Mesothelial cell of epicardium (in vitro differentiated cells): ENCODE measurements around the gene SEBOX. TPM values are rescaled to one million over a fixed set of nuclear protein-coding genes. Genes with fewer than 3 reads are reported as not detected.

Source experiments
- DNase-seq, 2 experiments: peaks; one replicate each; pipeline ENCODE4 v3.0.0; 2021; ENCODE audit warnings: low spot score in 2 of 2; ENCODE audit not compliant: unreplicated experiment in 2 of 2
- H3K27ac Mint-ChIP-seq: 2 replicates; pipeline ENCODE4 v1.8.0; 2021; ENCODE audit warnings: mixed read lengths
- H3K27me3 Mint-ChIP-seq: 2 replicates; pipeline ENCODE4 v1.8.0; 2021; ENCODE audit warnings: low read depth, mixed read lengths
- H3K36me3 Mint-ChIP-seq: 2 replicates; pipeline ENCODE4 v1.8.0; 2021; ENCODE audit warnings: mixed read lengths
- H3K4me1 Mint-ChIP-seq: 2 replicates; pipeline ENCODE4 v1.8.0; 2021; ENCODE audit warnings: mixed read lengths
- H3K4me3 Mint-ChIP-seq: 2 replicates; pipeline ENCODE4 v1.8.0; 2021; ENCODE audit warnings: mild to moderate bottlenecking, moderate library complexity, mixed read lengths
- H3K9me3 Mint-ChIP-seq: 2 replicates; pipeline ENCODE4 v1.8.0; 2021; ENCODE audit warnings: mixed read lengths
- total RNA-seq: library from RNA; stranded (reverse); gene quantifications from 3 replicates; pipeline ENCODE4 v1.2.1, GENCODE V29; 2021
- TF ChIP-seq, protein P1 (sequence below): fragments of 200-600 bp; sonication (generic); IDR thresholded peaks from one replicate; pipeline ENCODE4 v1.5.0; 2021; ENCODE audit warnings: antibody characterized with exemption; ENCODE audit not compliant: unreplicated experiment

SEBOX gene
- total RNA-seq, 1 donor from 2014 or later: not detected

- Mint-ChIP-seq H3K27me3 (no peaks in the 10 kb centered on the region), H3K36me3 (no peaks in the 10 kb centered on the region), H3K4me1 (peaks cover 39% of the 10 kb centered on the region), H3K27ac (peak overlapping the region; percentile 93), H3K9me3 (no peaks in the 10 kb centered on the region), H3K4me3 (peak overlapping the region; percentile 80)
- no peak for DNase-seq
- TF ChIP-seq, protein P1, sequence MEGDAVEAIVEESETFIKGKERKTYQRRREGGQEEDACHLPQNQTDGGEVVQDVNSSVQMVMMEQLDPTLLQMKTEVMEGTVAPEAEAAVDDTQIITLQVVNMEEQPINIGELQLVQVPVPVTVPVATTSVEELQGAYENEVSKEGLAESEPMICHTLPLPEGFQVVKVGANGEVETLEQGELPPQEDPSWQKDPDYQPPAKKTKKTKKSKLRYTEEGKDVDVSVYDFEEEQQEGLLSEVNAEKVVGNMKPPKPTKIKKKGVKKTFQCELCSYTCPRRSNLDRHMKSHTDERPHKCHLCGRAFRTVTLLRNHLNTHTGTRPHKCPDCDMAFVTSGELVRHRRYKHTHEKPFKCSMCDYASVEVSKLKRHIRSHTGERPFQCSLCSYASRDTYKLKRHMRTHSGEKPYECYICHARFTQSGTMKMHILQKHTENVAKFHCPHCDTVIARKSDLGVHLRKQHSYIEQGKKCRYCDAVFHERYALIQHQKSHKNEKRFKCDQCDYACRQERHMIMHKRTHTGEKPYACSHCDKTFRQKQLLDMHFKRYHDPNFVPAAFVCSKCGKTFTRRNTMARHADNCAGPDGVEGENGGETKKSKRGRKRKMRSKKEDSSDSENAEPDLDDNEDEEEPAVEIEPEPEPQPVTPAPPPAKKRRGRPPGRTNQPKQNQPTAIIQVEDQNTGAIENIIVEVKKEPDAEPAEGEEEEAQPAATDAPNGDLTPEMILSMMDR: no peak
Observed at GRCh38 chr17:28319598-28319935, 45.4 kb downstream of the SEBOX start.

DNA sequence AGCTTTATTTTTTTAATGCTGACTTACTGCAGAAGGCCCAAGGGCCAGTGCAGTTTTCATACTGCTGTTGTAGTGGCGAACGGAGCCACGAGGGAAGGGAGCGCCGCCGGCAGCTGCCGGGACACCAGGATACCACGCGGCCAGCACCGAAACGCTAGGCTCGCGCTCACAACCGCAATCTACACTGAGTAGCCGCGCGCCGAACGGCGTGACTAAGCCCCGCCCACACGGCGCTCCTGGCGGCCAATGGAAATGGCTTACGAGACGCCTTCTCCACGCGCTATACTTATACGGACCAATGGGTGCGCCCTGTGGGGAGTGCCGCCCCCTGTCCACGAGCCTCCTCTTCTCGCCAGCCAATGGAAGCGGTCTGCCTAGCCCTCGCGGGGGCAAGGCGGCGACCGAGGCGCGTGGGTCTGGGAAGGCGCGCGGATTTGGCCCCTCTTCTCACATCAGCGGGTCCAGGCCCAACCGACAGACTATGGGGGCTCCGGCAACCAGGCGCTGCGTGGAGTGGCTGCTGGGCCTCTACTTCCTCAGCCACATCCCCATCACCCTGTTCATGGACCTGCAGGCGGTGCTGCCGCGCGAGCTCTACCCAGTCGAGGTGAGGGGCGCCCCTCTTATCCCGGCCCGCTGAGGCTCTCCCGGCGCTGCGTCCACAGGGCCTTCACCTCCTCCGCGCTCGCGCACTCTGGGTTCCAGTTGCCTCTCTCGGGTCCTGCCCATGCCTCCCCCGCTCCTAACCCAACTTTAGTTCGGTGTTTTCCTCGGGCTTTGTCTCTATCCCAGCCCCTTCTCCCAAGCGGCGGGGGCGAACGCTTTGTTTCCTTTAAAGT, 46.0 kb downstream of the SEBOX start, which contains the start of gene TMEM97:
TSS of gene TMEM97 (plus strand) at position 442 of the 839 bp plus-strand sequence. CDS start at position 482, 40 bp downstream.
- peaks cover 39% of the 10 kb centered on the region for H3K4me1 Mint-ChIP-seq
- peak within 1 kb of the TSS; percentile 93 for H3K27ac Mint-ChIP-seq

DNA sequence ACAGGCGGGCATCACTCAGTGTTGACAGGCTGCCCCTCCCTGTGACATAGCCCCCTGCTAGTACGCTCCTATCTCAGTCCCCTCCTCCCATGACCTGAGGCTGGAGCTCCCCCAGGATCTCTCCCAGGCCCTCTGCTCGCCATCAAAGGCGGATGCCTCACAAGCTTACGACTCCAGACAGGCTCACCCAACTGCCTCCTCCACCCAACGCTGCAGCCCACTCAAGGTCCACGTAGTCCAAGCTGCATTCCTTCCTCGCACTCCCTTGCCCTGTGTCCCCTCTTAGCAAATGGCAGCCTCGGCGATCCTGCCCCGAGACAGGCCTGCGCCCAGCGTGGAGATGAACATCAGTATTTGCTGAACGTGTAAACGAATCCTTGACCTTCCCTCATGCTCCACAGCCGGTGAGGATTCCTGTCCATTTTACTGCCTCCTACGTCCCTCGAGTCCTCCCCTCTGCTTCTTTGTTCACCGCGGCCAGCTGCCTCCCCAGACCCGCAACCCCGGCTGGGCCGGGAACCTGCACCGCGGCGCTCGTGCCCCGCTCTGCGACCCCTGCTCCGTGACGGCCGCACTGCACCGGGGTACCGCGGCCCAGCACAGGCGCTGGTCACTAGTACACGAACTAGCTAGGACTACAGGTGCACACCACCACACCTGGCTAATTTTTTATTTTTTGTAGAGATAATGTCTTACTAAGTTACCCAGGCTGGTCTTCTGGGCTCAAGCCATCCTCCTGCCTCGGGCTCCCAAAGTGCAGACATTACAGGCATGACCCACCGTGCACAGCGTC, 46.8 kb downstream of the SEBOX start:
- no peak for DNase-seq
- TF ChIP-seq, protein P1: no peak
- peak overlapping the region; percentile 93 for H3K27ac Mint-ChIP-seq
- no peaks in the 10 kb centered on the region for H3K27me3 Mint-ChIP-seq
- H3K4me3 Mint-ChIP-seq: peak overlapping the region; percentile 80
- H3K9me3 Mint-ChIP-seq: no peaks in the 10 kb centered on the region
- peaks cover 41% of the 10 kb centered on the region for H3K4me1 Mint-ChIP-seq
- no peaks in the 10 kb centered on the region for H3K36me3 Mint-ChIP-seq

More for the DNA sequence above, 46.0 kb downstream of the SEBOX start, which contains the start of gene TMEM97:
- Mint-ChIP-seq H3K4me3 (peak within 1 kb of the TSS; percentile 80), H3K9me3 (no peaks in the 10 kb centered on the region), H3K27me3 (no peaks in the 10 kb centered on the region), H3K36me3 (no peaks in the 10 kb centered on the region)
- peak; percentile 89 to 96 for DNase-seq
- TF ChIP-seq, protein P1: no peak

DNA sequence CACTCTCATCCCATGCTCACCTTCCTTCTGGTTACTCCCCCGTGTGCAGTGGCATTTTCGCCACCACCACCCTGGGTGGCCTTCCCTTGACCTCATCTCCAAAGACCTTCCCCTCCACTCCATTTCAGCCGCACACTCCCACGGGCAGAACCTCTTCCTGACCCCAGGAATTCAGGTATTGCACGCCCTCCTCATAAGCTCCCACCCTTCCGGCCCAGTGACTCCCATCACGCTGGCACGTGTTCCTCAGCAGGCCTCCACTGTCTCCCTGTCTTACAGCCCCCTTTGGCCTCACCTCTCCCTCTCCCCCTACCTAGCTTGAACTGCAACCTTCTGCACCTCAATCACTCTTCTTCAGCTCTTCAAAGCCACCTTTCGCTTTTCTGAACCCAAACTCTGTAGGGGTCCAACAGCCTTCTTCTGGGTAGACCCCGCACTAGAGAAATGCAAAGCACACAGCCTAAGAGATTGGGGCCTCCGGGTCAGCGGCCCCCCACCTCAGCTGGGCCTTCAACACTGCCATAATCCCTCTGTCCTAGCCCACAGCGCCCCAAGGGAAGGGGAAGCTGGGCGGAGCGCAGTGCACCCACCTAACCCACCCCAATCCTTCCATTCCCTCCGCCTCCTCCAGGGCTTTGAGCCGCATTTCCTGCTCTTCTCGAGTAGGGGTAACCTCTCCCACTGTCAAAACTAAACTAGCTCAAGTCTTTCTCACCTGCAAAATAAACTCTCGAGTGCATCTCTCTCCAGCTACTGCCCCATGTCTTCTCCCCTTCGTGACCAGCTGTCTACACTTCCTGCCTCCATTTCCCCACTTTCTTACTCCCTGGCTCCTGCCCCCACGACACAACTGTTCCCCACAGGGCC, 47.7 kb downstream of the SEBOX start:
- Mint-ChIP-seq H3K9me3 (no peaks in the 10 kb centered on the region), H3K27ac (no peak overlapping the region), H3K27me3 (no peaks in the 10 kb centered on the region), H3K4me1 (peaks cover 49% of the 10 kb centered on the region), H3K4me3 (peak overlapping the region; percentile 80), H3K36me3 (no peaks in the 10 kb centered on the region)
- DNase-seq: no peak
- TF ChIP-seq, protein P1: no peak
